Adrenal gland (tissue), 12 donors: Measurements from ENCODE around the gene NAPSA. TPM values are rescaled to one million over a fixed set of nuclear protein-coding genes. Genes with fewer than 3 reads are reported as not detected.

Experiments used
- DNase-seq, 7 donors: peaks; one replicate each; pipeline ENCODE4 v3.0.0-alpha.2; 2019 to 2020
- H3K27ac ChIP-seq, 5 donors: fragments of 200-600 bp; sonication (generic) in 4 of 5; 1 replicate in 3 of 5; 2 replicates in 2 of 5; pipeline versions ENCODE4 v1.5.1 to v1.8.0; 2016 to 2020; ENCODE audit warnings: mild to moderate bottlenecking in 1 of 5
- H3K27me3 ChIP-seq: fragments of 200-600 bp; 2 replicates; pipeline ENCODE4 v1.8.0; 2021
- H3K36me3 ChIP-seq, 2 donors: fragments of 200-600 bp; replicated peaks in 1 of 2; 1 replicate in 1 of 2; 2 replicates in 1 of 2; pipeline versions ENCODE4 v1.5.1 to v1.8.0; 2018 to 2022
- H3K4me1 ChIP-seq, 2 donors: fragments of 200-600 bp; replicated peaks in 1 of 2; 1 replicate in 1 of 2; 2 replicates in 1 of 2; pipeline versions ENCODE4 v1.5.1 to v1.8.0; 2018 to 2021
- H3K4me3 ChIP-seq, 4 donors: fragments of 200-600 bp; sonication (generic) in 3 of 4; one replicate each; pipeline ENCODE4 v1.5.1; 2016 to 2018
- H3K9me3 ChIP-seq, 3 donors: fragments of 200-600 bp; sonication (generic) in 1 of 3; replicated peaks in 1 of 3; 1 replicate in 2 of 3; 2 replicates in 1 of 3; pipeline versions ENCODE4 v1.5.1 to v1.8.0; 2016 to 2021
- POLR2A ChIP-seq, 2 donors: fragments of 450-650 bp; IDR thresholded peaks; one replicate each; pipeline ENCODE4 v1.6.1; 2017; ENCODE audit warnings: antibody characterized with exemption in 2 of 2, mild to moderate bottlenecking in 2 of 2, moderate library complexity in 1 of 2
- WGBS, 4 donors: extraction: QIAGEN DNeasy Blood & Tissue Kit in 2 of 4; methylation state at CpG; one replicate each; pipeline versions ENCODE4 v1.1.5 to v1.1.7; 2013 to 2017; 5-methylcytosine and 5-hydroxymethylcytosine counted together
- intact Hi-C, 2 donors: fragments of 100-400 bp; cut with DNase I; formaldehyde crosslinking; loops; one replicate each; pipeline versions ENCODE4 v1.14.1 to v1.15.0; 2022 to 2023
- polyA plus RNA-seq, 3 donors: library from polyadenylated mRNA; stranded (reverse); fragments of 200-250 nt in 2 of 3; fragments of 350-450 nt in 1 of 3; fragmentation: Illumina TruSeq in 1 of 3; extraction: RNeasy Lipid Tissue Mini Kit (QIAGEN cat#74804) in 1 of 3; gene quantifications; one replicate each; pipeline ENCODE4 v1.2.3, GENCODE V29; 2013 to 2014
- total RNA-seq, 9 donors: library from RNA; depleted of rRNA in 4 of 9; stranded (reverse); fragments of >200 nt in 4 of 9; fragments of 120-200 nt in 1 of 9; fragmentation: NEBNext Ultra II Directional in 1 of 9; extraction: Animal tissue kit (Norgen Biotek cat#: 25700) in 1 of 9; gene quantifications; one replicate each; pipeline versions ENCODE4 v1.1.0 to v1.2.4, GENCODE V29; 2013 to 2023
- TF ChIP-seq, protein P1 (sequence below), 6 experiments: fragments of 450-650 bp in 4 of 6; fragments of 200-600 bp in 2 of 6; sonication (generic) in 1 of 6; IDR thresholded peaks; 1 replicate in 5 of 6; 2 replicates in 1 of 6; pipeline versions ENCODE4 v1.5.1 to v1.8.0; 2016 to 2021; ENCODE audit warnings: antibody characterized with exemption in 6 of 6, mild to moderate bottlenecking in 2 of 6, moderate library complexity in 1 of 6
- donor health status: healthy with polysubstance abuse.
- donor health status: Bipolar disorder and iron deficiency.
- donor health status: DM: yes; HTN: yes; CAD: no.
- donor health status: DM: no; HTN: no; CAD: no.
- donor health status: DM: no; HTN: no; CAD: no.
- donor health status: DM: yes; HTN: yes; CAD: no.

Gene NAPSA
- total and polyA plus RNA-seq, 12 donors, result 0.14 to 4.5 (median 0.67) TPM; not detected in 3

DNA sequence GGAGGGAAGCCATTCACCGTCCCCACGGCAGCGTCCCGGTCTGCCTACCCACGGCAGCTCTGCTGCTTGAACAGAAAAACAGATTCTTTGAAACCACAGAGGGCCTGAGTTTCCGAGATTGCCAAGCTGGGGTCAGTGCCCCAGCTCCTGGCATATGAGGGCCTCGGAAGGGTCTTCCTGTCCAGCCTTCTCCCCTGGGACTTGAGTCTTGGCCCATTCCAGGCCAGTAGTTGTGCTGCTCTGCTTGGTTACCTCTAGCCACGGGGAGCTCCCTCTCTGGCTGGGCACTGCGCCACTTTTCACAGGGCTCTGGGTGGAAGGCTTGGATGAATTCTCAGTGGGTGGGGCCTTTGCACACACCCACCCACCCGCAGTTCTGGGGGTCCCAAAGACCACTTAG, 44.7 kb upstream of the NAPSA start:
- no peak overlapping the region for H3K4me3 ChIP-seq
- no peak overlapping the region for H3K27ac ChIP-seq
- WGBS, 4 donors, result 80 to 92% (median 90%) methylated on average over 1 to 10 of the region's 10 CpGs
- no peaks in the 10 kb centered on the region for H3K9me3 ChIP-seq
- no peaks in the 10 kb centered on the region for H3K4me1 ChIP-seq
- H3K36me3 ChIP-seq, result no peaks in the 10 kb centered on the region
- no peaks in the 10 kb centered on the region for H3K27me3 ChIP-seq
- intact Hi-C loops, result no loop called here
- TF ChIP-seq POLR2A (IDR thresholded peaks at IDR 0.05), result no peak
- TF ChIP-seq, protein P1, sequence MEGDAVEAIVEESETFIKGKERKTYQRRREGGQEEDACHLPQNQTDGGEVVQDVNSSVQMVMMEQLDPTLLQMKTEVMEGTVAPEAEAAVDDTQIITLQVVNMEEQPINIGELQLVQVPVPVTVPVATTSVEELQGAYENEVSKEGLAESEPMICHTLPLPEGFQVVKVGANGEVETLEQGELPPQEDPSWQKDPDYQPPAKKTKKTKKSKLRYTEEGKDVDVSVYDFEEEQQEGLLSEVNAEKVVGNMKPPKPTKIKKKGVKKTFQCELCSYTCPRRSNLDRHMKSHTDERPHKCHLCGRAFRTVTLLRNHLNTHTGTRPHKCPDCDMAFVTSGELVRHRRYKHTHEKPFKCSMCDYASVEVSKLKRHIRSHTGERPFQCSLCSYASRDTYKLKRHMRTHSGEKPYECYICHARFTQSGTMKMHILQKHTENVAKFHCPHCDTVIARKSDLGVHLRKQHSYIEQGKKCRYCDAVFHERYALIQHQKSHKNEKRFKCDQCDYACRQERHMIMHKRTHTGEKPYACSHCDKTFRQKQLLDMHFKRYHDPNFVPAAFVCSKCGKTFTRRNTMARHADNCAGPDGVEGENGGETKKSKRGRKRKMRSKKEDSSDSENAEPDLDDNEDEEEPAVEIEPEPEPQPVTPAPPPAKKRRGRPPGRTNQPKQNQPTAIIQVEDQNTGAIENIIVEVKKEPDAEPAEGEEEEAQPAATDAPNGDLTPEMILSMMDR (IDR thresholded peaks at IDR 0.05), result no peak
- no peak for DNase-seq

DNA sequence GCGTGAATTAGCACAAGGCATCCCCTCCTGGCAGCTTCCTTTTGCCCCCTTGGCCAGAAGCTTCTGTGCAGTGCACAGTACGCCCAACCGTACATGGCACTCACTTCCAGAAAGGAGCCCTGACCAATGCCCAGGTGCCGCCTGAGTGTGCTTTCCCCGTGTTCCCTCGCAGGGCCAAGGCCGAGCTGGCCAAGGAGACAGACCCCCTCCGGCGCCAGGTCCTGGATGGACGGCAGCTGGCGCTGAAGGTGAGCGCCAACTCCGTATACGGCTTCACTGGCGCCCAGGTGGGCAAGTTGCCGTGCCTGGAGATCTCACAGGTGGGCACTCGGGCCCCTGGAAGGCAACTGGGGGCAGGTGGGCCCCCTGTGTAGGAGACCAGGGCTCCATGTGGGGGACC, 43.9 kb upstream of the NAPSA start:
- H3K27ac ChIP-seq, result no peak overlapping the region
- no peaks in the 10 kb centered on the region for H3K36me3 ChIP-seq
- no peak for TF ChIP-seq POLR2A (IDR thresholded peaks at IDR 0.05)
- TF ChIP-seq, protein P1 (IDR thresholded peaks at IDR 0.05), result no peak
- intact Hi-C loops, result no loop called here
- no peak overlapping the region for H3K4me3 ChIP-seq
- no peak for DNase-seq
- no peaks in the 10 kb centered on the region for H3K27me3 ChIP-seq
- no peaks in the 10 kb centered on the region for H3K9me3 ChIP-seq
- 95 to 98% (median 98%) methylated on average over 15 to 17 of the region's 17 CpGs for WGBS, 4 donors
- H3K4me1 ChIP-seq, result no peaks in the 10 kb centered on the region

DNA sequence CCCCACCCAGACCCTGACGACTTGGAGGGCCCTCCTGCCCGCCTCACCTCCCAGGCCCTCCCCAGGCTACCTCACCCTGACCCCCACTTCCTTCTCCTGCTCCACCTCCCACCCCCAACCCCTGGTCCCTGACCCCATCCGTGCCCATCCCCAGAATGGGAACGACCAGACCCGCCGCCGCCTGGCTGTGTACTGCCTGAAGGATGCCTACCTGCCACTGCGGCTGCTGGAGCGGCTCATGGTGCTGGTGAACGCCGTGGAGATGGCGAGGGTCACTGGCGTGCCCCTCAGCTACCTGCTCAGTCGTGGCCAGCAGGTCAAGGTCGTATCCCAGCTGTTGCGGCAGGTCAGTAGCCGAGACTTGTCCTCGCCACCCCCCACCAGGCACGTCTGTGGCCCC, 41.4 kb upstream of the NAPSA start:
- DNase-seq, result no peak
- no peaks in the 10 kb centered on the region for H3K36me3 ChIP-seq

DNA sequence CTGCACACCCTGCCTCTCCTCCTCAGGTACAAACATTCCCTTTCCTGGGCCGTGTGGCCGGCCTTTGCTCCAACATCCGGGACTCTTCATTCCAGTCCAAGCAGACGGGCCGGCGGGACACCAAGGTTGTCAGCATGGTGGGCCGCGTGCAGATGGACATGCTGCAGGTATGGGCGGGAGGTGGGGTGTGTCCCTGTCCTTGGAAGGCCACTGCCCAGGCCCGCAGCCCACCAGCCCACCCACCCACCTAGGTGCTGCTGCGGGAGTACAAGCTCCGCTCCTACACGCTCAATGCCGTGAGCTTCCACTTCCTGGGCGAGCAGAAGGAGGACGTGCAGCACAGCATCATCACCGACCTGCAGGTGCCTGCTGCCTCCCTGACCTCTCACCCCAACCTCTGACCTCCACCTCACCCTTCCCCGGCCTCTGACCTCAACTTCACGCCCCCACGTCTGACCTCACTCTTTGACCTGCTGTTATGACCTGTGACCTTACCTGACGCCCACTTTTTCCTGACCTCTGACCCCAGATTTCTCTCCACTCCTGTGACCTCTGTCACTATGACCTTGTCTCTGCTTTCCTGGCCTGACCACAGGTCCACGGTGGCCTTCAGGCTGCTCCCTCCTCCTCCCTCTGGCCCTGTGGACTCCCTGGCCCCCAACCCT, 40.8 kb upstream of the NAPSA start:
- no peak for TF ChIP-seq POLR2A (IDR thresholded peaks at IDR 0.05)
- TF ChIP-seq, protein P1 (IDR thresholded peaks at IDR 0.05), result no peak
- no peak overlapping the region for H3K27ac ChIP-seq
- no peaks in the 10 kb centered on the region for H3K4me1 ChIP-seq
- H3K27me3 ChIP-seq, result no peaks in the 10 kb centered on the region
- H3K36me3 ChIP-seq, result no peaks in the 10 kb centered on the region
- no peak for DNase-seq
- WGBS, 4 donors, result 85 to 94% (median 87%) methylated on average over 13 to 22 of the region's 22 CpGs
- intact Hi-C loops, result no loop called here
- no peaks in the 10 kb centered on the region for H3K9me3 ChIP-seq
- no peak overlapping the region for H3K4me3 ChIP-seq

More for the DNA sequence above, 41.4 kb upstream of the NAPSA start:
- Histone ChIP-seq H3K27ac (no peak overlapping the region), H3K4me1 (no peaks in the 10 kb centered on the region), H3K9me3 (no peaks in the 10 kb centered on the region), H3K4me3 (no peak overlapping the region), H3K27me3 (no peaks in the 10 kb centered on the region)
- TF ChIP-seq, protein P1 (IDR thresholded peaks at IDR 0.05), result no peak
- no peak for TF ChIP-seq POLR2A (IDR thresholded peaks at IDR 0.05)
- intact Hi-C loops, result no loop called here
- 89 to 95% (median 92%) methylated on average over 7 to 19 of the region's 19 CpGs for WGBS, 4 donors
